Stimulated activated CD4-positive, alpha-beta T cell treated with anti-CD3 and anti-CD28 coated beads, TNF-alpha, amount 100 ng/mL, for 24 hours (primary cell): ENCODE data around the gene OR2D2.
"Not testable (repeated sequence)": the region's sequence is repeated elsewhere in the genome, so short reads cannot be mapped to it uniquely, and the experiment has no call there.

Experiments used
- DNase-seq, 3 experiments: peaks; one replicate each; pipeline ENCODE4 v3.0.0-alpha.2; 2020; ENCODE audit warnings: low read depth in 3 of 3

Gene OR2D2, protein sequence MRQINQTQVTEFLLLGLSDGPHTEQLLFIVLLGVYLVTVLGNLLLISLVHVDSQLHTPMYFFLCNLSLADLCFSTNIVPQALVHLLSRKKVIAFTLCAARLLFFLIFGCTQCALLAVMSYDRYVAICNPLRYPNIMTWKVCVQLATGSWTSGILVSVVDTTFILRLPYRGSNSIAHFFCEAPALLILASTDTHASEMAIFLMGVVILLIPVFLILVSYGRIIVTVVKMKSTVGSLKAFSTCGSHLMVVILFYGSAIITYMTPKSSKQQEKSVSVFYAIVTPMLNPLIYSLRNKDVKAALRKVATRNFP

DNA sequence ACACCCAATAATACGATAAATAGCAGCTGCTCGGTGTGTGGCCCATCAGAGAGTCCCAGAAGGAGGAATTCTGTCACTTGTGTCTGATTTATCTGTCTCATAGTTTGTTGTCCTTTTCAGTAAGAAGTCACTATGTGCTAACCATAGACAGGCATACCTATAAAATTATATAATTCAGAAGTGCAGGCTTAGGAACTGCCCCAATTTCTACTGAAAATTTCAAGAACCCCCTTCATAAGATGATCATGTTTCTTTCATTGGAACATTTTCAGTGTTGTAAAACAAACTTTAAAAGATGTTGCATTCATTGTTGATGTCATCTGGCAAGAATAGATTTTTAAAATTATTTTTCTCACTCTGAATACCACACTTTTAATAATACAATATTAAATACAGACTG is at the start of gene OR2D2:
Gene OR2D2 (minus strand): TSS at position 101 of the 400 bp plus-strand sequence. CDS start 0 bp downstream, at position 101.
- DNase-seq, result no peak

DNA sequence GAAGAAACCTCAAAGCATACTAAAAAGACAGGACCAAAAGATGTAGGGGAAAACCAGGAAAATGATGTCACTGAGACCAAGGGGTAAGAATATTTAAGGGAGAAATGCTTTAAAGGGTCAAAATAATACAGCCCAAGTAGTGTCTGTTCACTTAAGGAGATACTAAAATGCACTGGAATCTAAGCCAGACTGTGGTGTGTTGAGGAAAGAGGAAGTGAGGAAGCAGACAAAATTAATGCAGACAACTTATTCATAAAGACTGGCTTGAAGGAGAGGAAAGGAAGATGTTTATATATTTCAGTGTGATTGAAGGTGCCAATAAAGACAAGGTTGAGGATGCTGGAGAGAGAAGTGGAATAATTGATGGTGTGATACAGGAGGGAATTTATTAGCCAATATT is 49.7 kb upstream of the OR2D2 start:
- DNase-seq, result no peak

DNA sequence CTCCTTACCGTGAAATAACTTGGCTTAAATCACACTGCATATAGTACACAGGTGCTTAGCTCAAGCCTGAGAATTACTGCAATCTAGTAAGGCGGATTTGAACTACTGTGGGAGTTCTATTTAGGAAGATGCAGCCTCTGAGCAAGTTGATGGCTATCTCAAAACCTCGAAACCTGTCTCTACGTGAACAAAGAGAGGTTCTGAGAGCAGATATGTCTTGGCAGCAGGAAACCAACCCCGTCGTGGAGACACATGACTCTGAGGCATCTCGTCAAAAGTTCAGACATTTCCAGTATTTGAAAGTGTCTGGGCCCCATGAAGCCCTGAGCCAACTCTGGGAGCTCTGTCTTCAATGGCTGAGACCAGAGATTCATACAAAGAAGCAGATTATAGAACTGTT is 39.8 kb upstream of the OR2D2 start:
- no peak for DNase-seq

DNA sequence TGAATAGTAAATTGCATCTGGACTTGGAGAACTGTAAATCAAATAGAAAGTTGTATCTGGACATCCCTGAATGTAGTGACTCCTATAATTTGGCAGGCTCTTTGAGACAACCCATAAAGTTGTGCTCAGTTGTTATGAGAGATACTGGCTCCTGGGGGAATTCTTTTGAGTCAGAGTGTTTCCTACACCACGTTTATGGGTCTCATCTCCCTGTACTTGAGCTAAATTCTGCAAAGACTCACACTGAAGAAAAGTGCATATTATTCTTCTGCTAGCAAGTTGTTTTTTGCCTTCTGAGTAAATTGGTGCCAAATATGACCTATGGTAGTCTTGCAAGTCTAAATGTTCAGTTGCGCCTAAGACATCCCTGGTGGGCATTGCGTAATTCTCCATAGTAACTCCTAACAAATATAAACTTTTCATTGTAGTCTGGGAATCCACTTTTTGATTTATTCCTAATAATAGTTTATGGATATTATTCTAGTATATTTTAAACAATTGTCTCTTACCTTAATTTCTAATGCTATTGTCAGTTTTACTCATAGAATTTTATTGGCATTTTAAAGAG is 38.9 kb upstream of the OR2D2 start:
- no peak for DNase-seq

DNA sequence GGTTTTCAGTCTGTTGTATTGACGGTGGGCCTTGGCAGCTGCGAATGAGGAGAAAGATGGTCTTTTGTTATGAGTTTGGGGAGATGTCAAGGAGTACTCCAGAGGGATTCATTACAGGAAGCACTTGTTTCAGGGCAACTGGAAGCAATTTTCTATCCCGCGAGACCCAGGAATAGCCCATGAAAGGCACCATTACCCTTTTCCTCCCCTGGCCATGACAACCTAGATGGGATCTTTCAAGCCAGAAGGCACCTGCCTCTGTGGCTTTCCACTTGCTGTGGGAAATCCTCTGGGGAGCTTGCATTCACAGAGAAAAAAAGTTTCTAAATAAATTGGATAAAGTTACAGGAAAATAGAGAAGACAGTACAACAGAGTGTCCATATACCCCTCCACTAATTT is 36.6 kb upstream of the OR2D2 start:
- DNase-seq, result no peak

DNA sequence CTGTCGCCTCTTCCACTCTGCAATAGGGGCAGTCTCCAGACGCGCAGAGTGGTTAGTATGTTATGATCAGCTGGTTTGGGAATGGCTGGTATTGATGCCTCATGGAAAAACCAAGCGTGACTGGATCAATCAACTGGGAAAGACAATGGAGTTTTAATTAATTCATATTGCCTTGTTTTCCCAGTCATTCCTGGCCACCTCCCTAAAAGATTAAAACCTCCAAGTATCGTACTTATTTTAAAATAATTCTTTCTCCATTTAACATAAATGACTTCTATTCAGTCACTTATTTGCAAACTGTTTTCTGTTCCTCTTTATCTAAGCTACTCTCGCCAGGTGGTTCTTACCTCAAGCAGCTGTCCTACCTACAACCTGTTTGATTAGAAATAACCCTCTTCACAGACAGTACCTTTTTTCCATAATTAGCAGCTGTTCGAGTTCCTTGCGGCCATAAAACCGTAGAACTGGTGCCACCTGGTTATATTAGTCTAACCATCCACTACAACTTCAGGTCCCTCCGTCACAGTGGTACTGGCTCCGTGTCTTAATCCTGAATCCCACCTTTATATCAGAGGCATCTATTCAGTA is 34.8 kb upstream of the OR2D2 start:
- DNase-seq, result no peak

DNA sequence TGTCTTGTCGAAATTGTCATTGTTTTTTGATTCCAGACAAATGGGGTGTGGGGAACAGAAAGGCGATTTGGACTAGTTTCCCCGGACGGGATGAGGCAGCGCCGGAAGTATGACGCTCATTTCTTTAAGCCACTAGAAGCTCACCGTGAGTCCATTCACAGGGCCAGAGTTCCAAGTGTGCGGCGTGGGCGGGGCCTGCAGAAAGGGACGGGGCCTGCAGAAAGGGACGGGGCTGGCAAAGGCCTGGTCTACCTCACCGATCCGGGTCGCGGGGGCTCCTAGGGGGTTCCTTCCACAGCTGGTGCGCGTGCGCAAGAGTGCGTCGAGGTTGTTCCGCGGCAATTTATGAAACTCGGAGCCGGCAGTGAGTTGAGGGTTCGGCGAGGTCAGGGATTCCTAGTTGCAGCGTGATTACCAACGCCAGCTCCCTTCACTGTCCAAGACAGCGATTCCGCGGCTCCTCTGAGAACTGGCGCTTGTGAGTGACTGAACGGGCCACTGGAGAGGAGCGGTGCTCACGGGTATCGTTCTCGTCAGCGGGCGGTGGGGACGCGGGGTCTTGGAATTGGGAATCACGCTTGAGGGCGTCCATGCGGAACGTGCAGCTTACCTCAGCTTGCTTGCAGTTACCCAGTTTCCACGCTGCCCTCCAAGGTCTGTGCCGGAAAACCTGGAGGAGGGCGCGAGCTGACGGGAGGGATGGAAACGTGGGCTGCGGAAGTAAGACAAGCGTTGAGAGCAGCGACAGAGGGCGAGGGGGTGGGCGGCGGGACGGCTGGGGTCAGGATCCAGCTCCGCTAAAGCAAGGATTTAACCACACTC is 34.1 kb upstream of the OR2D2 start, which contains the start of gene ZNF215:
Gene ZNF215 (plus strand): TSS at position 219 of the 822 bp plus-strand sequence. CDS start 5,847 bp downstream, outside the sequence.
- peak in 1 of 3 experiments; percentile 43 for DNase-seq

DNA sequence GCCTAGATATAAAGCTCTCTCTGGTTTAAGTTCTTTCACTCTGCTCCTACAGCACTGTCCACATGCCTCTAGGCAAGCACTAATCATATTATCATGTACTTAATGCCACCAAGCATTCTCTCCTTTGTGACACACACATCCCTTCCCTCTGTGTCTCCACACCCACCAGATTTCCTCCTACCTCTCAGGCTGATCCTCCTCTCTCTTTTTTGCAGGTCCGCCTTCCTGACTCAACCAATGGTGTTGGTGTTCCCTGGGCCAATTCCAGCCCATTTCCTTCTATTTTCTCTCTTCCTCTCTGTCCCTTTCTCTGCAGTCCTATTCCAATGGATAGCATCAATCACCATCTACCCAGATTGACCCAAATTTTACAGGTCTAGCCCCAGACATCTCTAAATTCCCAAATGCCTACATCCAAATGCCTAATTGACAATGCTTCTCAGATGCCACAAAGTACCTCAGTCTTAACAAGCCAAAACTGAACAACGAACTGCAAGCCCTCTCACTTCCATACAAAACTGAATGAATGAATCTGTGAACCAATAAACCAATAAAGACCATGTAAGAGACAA is 33.4 kb upstream of the OR2D2 start:
- DNase-seq, result no peak

DNA sequence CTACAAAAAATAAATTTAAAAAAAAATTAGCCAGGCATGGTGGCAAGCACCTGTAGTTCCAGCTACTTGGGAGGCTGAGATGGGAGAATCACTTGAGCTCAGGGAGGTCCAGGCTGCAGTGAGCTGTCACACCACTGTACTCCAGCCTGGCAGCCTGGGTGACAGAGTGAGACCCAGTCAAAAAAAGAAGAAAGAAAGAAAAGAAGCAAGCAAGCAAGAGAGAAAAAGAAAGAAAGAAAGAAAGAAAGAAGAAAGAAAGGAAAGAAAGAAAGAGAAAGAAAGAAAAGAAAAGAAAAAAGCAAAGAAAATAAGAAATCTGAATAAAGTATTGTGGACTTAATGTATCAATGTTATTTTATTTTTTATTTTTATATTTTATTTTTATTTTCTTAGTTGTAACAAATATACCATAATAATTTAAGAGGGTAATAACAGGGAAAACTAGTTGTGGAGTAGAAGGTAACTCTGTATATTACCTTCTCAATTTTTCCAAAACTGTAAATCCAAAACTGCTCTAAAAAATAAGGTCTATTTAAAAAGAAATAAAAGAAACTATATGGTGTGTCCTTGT is 32.8 kb upstream of the OR2D2 start:
- no peak for DNase-seq

DNA sequence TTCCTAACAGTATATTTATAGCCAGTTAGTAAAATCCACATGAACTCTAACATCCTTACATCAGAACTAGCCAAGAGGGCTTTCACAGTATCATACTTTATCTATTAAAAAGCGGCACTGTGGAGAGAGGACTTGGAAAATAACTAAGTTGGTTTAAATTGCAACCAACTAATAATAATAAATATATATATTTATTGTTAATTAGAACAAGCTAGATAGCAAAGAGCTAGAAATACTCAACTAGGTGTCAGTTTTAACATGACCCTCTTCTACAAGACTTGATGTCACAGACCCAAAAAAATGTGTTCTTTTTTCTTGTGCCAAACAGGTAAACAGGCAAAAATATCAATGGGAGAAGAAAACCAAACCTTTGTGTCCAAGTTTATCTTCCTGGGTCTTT is 28.4 kb upstream of the OR2D2 start, which contains the start of gene OR2D3:
Gene OR2D3 (plus strand): TSS at position 301 of the 400 bp plus-strand sequence. CDS start 0 bp downstream, at position 301.
- no peak for DNase-seq

DNA sequence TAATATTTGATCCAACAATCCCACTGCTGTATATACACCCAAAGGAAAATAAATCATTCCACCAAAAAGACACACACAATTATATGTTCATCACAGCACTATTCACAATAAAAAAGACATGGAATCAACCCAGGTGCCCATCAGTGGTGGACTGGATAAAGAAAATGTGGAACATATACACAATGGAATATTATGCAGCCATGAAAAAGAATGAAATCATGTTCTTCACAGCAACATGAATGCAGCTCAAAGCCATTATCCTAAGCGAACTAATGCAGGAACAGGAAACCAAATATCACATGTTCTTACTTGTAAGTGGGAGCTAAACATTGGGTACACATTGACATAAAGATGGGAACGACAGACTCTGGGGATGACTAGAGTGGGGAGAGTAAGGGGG is 27.4 kb upstream of the OR2D2 start:
- no peak for DNase-seq

DNA sequence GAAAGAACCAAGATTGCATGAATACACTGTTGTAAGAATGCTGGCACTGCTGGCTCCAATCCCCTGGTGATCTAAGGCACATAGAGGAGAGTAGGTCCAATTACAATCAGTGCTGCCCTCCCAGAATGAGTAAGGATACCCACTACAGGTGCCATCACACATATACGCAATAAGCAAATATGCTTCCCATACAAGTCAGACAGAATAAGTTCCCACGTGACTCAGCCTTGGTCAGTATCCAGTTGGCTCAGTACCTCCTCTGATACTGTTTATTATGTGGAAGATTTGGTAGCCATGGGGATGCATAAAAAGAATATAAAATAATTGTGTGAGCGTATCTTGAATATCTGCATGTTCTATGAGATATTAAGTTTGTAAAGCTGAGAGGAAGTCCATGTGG is 19.6 kb upstream of the OR2D2 start:
- no peak for DNase-seq

DNA sequence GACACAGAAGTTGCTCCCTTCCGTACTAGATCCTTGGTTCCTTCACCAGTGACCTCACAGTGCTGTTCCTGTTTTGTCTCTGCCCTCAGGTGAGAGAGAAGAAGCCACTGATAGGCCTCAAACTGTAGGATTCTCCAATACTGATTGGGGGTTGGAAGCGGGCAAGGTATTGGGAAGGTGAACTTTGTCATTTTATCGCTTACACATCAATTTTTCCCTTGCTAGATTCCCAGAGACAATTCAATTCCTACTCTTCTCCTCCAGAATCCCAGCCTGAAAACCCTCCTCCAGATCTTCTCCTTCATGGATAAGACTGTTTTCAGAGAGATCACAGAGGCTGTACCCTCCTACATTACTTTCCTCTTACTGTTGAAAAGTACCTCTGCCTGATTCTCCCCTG is 19.1 kb upstream of the OR2D2 start:
- DNase-seq, result no peak

DNA sequence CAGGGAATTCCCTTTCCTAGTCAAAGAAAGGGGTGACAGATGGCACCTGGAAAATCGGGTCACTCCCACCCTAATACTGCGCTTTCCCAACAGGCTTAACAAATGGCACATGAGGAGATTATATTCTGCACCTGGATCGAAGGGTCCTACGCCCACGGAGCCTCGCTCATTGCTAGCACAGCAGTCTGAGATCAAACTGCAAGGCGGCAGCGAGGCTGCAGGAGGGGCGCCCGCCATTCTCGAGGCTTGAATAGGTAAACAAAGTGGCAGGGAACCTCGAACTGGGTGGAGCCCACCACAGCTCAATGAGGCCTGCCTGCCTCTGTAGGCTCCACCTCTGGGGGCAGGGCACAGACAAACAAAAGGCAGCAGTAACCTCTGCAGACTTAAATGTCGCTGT is 12.5 kb upstream of the OR2D2 start:
- not testable (repeated sequence) for DNase-seq

DNA sequence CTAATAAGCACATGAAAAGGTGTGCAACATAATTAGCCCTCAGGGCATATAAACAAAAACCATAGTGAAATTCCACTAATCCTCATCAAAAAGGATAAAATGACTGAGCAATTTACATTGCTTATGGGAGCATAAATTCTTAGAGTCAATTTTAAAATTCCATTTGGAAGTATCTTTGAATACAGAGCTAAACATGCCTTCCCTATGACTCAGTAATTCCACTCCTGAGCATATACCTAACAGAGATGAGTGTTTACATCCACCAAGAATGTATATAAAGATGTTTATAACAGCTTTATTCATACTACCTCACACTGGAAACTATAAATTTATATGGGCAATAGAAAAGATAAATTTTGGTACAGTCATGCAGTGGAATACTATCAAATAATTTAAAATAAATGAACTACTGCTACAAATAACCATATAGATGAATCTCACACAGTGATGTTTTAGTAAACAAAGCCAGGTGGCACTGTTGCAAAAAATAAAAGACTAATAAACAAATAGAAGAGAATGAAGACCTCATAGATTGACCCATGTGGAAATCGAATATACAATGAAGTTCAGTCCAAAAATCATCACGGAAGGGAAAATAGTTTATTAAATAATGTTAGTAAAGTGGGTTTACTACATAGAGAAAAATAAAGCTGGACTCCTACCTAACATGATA is 8.2 kb upstream of the OR2D2 start:
- DNase-seq, result no peak

DNA sequence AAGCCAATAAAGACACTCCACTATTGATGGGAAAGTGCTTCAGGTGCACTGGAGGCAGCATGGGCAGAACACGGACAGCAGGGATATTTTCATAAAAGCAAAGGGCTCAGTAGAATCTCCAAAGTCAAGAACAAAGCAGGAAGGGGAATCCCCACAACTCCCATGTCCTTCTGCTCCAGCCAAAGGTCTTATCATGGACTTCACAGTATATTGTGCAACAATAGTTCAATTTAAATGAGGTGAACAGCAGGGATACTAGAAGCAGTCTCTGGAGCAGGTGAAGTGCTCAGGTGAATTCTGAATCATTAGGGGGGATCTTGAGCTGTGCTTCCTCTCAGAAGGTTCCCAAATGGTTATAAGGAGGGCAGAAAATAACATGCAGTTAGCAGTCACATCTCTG is 6.6 kb upstream of the OR2D2 start:
- no peak for DNase-seq

DNA sequence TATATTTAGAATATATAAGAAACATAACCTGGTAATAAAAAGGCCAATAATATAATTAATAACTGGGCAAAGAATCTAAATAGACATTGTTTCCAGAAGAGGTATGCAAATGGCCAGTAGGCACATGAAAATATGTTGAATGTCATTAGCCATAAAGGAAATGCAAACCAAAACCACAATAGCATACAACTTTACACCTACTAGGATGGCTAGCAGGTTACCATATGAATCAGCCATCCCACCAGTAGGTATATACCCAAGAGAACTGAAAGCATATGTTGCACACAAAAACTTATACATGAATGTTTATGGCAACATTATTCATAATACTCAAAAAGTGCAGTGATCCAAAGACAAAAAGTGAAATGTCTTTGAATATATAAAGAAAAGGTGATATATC is 2.7 kb upstream of the OR2D2 start:
- no peak for DNase-seq

DNA sequence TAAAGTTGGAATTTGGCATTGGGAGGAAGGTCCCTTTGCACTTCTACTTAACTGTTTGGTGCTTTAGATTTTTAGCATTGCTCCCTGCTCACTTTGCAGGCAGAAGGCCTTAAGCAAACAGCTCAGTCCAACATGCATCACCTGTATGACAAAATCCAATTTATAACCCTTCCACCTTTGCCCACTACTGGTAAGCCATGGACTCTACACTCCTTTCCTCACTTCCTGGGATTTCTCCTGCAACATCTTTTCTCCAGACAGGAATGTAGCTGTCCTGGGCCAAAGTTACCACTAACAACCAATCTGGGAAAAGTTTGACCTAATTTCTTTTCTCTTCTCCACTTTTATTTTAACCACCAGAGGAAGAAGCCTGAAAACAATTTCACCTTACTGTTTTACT is 1.8 kb upstream of the OR2D2 start:
- DNase-seq, result no peak

DNA sequence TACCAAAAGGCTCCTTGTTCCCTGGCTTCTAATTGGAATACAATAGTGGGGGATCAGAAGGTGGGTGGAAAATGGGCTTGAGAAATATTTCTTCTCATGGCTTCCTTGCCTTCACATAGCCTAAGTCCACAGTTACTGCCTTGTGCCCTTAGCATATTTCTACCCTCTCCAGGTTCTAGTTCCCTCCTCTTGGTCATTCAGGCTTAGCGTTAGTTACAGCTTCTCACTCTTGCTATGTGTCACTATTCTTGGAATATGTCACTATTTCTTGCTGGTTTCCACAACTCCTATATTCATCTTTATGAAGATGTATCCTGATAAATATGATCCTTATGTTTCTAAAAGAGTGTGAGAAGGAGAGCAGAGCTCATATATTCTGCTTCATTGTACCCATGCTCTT is 2.5 kb downstream of the OR2D2 start:
- DNase-seq, result no peak

DNA sequence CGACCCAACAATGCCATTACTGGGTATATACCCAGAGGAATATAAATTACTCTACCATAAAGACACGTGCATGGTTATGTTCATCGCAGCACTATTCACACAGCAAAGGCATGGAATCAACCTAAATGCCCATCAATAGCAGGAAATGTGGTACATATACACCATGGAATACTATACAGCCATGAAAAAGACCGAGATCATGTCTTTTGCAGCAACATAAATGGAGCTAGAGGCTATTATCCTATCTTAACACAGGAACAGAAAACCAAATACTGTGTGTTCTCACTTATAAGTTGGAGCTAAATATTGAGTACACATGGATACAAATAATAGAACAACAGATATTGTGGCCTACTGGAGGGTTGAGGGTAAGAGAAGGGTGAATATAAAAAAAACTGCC is 3.5 kb downstream of the OR2D2 start:
- no peak for DNase-seq

DNA sequence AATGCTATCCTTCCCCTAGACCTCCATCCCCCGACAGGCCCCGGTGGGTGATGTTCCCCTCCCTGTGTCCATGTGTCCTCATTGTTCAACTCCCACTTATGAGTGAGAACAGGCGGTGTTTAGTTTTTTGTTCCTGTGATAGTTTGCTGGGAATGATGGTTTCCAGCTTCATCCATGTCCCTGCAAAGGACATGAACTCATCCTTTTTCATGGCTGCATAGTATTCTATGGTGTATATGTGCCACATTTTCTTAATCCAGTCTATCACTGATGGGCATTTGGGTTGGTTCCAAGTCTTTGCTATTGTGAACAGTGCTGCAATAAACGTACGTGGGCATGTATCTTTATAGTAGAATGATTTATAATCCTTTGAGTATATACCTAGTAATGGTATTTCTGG is 4.6 kb downstream of the OR2D2 start:
- not testable (repeated sequence) for DNase-seq
